GM12878 (cell line): ENCODE data around the gene GPR68. TPM values are rescaled to one million over a fixed set of nuclear protein-coding genes. Genes with fewer than 3 reads are reported as not detected.

Experiments used
- ATAC-seq: fragments of 200-7000 bp; cut with Tn5 transposase; 3 replicates; pipeline ENCODE4 v1.9.1; 2020; ENCODE audit warnings: mild to moderate bottlenecking, moderate library complexity
- BruUV-seq: library from RNA; stranded (reverse); fragments of 400-500 nt; replicated peaks from 2 replicates; lab custom pipeline; 2021; lab: Mats Ljungman, UMichigan
- CTCF ChIA-PET: fragments of 300-600 bp; sonication (Branson Sonifier 250); formaldehyde crosslinking; extraction: SDS; loops from one replicate; lab custom pipeline; 2021; ENCODE audit warnings: inconsistent platforms; lab: Yijun Ruan, JAX
- POLR2A ChIA-PET: fragments of 350-600 bp; formaldehyde crosslinking; extraction: SDS; loops from one replicate; lab custom pipeline; 2021; ENCODE audit warnings: inconsistent platforms; lab: Charles Lee
- RAD21 ChIA-PET: fragments of 300-600 bp; sonication (Branson Sonifier 250); formaldehyde crosslinking; loops from one replicate; lab custom pipeline; 2023; ENCODE audit warnings: antibody characterized with exemption; ENCODE audit not compliant: unreplicated experiment; lab: Charles Lee
- SMC1A ChIA-PET: fragments of 300-600 bp; sonication (Branson Sonifier 250); formaldehyde crosslinking; loops from one replicate; lab custom pipeline; 2023; ENCODE audit not compliant: unreplicated experiment, uncharacterized antibody; lab: Charles Lee
- DNase-seq: peaks from one replicate; pipeline ENCODE4 v3.0.0-alpha.2; 2011; ENCODE audit warnings: low read depth, low spot score
- FAIRE-seq: peaks from 3 replicates; lab custom pipeline; 2011; peaks lifted over from hg19 to GRCh38; lab: Jason Lieb, UNC
- H2AFZ ChIP-seq: 2 replicates; pipeline ENCODE4 v1.6.0; 2011; ENCODE audit warnings: low read depth, low read length, control low read depth; ENCODE audit not compliant: control insufficient read depth
- H3K27ac ChIP-seq: 2 replicates; pipeline ENCODE4 v1.5.1; 2011; ENCODE audit warnings: control low read depth; ENCODE audit not compliant: control insufficient read depth, insufficient read depth
- H3K27me3 ChIP-seq, 2 experiments: replicated peaks in 1 of 2; 2 replicates each; pipeline versions ENCODE4 v1.6.0 to v1.6.1; 2011; ENCODE audit warnings: low read length in 1 of 2; ENCODE audit not compliant: control insufficient read depth in 2 of 2, insufficient read depth in 2 of 2
- H3K36me3 ChIP-seq, 2 experiments: 2 replicates each; pipeline ENCODE4 v1.5.1; 2011; ENCODE audit warnings: low read length in 1 of 2; ENCODE audit not compliant: control insufficient read depth in 2 of 2, insufficient read depth in 2 of 2
- H3K4me1 ChIP-seq: 2 replicates; pipeline ENCODE4 v1.6.1; 2011; ENCODE audit warnings: mild to moderate bottlenecking, low read length, moderate library complexity, mixed read lengths; ENCODE audit not compliant: control insufficient read depth, insufficient read depth
- H3K4me2 ChIP-seq: 2 replicates; pipeline ENCODE4 v1.6.0; 2011; ENCODE audit warnings: control low read depth; ENCODE audit not compliant: control insufficient read depth, insufficient read depth
- H3K4me3 ChIP-seq: fragments of 200-600 bp; sonication (generic); 2 replicates; pipeline ENCODE4 v1.5.1; 2016
- H3K79me2 ChIP-seq: 2 replicates; pipeline ENCODE4 v1.6.0; 2011; ENCODE audit warnings: low read length; ENCODE audit not compliant: control insufficient read depth, insufficient read depth
- H3K9ac ChIP-seq: 2 replicates; pipeline ENCODE4 v1.8.0; 2011; ENCODE audit warnings: low read length, control low read depth, mixed read lengths; ENCODE audit not compliant: control insufficient read depth, insufficient read depth
- H3K9me3 ChIP-seq: replicated peaks from 3 replicates; pipeline ENCODE4 v1.5.1; 2011; ENCODE audit warnings: mild to moderate bottlenecking, low read length; ENCODE audit not compliant: control insufficient read depth, insufficient read depth
- H4K20me1 ChIP-seq: 2 replicates; pipeline ENCODE4 v1.6.0; 2011; ENCODE audit not compliant: control insufficient read depth, insufficient read depth
- CUX1 ChIP-seq: IDR thresholded peaks from 2 replicates; pipeline ENCODE4 v1.6.1; 2012; ENCODE audit warnings: improper control_type of control experiment, low read depth, low read length; ENCODE audit not compliant: insufficient replicate concordance
- KDM1A ChIP-seq: fragments of 200-600 bp; sonication (generic); IDR thresholded peaks from 2 replicates; pipeline ENCODE4 v1.6.1; 2016; ENCODE audit warnings: borderline replicate concordance
- POLR2A ChIP-seq: IDR thresholded peaks from 2 replicates; pipeline ENCODE4 v1.6.1; 2011; ENCODE audit warnings: low read depth, mild to moderate bottlenecking, low read length
- POLR2AphosphoS5 ChIP-seq: IDR thresholded peaks from 2 replicates; pipeline ENCODE4 v1.6.1; 2011; ENCODE audit warnings: mild to moderate bottlenecking, low read length, inconsistent platforms
- SMC3 ChIP-seq: IDR thresholded peaks from 2 replicates; pipeline ENCODE4 v1.6.1; 2011; ENCODE audit warnings: low read length, improper control_type of control experiment, borderline replicate concordance
- WGBS: methylation state at CpG from one replicate; pipeline ENCODE4 v1.1.6; 2016; ENCODE audit warnings: low lambda C conversion rate; ENCODE audit not compliant: insufficient replicate concordance, insufficient coverage; ENCODE audit errors: missing lambda C conversion rate; 5-methylcytosine and 5-hydroxymethylcytosine counted together
- in situ Hi-C: fragments of 300-500 bp; cut with MboI; formaldehyde crosslinking; loops from 9 replicates; pipeline ENCODE4 v1.14.3; 2018; ENCODE audit warnings: mixed read lengths
- intact Hi-C: fragments of 100-400 bp; cut with micrococcal nuclease; formaldehyde crosslinking; loops from one replicate; pipeline ENCODE4 v1.14.2; 2022; ENCODE audit not compliant: unreplicated experiment
- polyA plus RNA-seq, 11 experiments: library from polyadenylated mRNA; depleted of rRNA in 4 of 11; unstranded in 6 of 11; stranded (reverse) in 5 of 11; fragments of >200 nt; fragmentation: Nextera tagmentation in 4 of 11; fragmentation: Illumina TruSeq in 1 of 11; extraction: Ambion mirVana in 4 of 11; extraction: Trizol in 1 of 11; gene quantifications; 1 replicate in 1 of 11; 2 replicates in 10 of 11; pipeline versions ENCODE4 v1.2.1 to v1.2.3, GENCODE V29; 2011 to 2016; ENCODE audit warnings: inconsistent platforms in 2 of 11, missing spikeins in 2 of 11, low read depth in 1 of 11
- total RNA-seq, 4 experiments: library from RNA; depleted of rRNA in 3 of 4; stranded (reverse); fragments of >200 nt in 3 of 4; fragmentation: Illumina TruSeq in 1 of 4; extraction: Trizol in 1 of 4; gene quantifications; 2 replicates each; pipeline versions ENCODE4 v1.2.1 to v1.2.3, GENCODE V29; 2013 to 2021

The GPR68 gene
- total and polyA plus RNA-seq, 10 of the 15 experiments (the other 5 are each of a cell fraction or from before 2014, with no cell fraction given) = 0.06 to 3.4 (median 1.8) TPM

- TF ChIP-seq CUX1 = no peak
- no peak for TF ChIP-seq SMC3
- TF ChIP-seq, all 136 proteins: peak for 0
Observed at GRCh38 chr14:91294153-91294552, 49.6 kb upstream of the GPR68 start (continued).

DNA sequence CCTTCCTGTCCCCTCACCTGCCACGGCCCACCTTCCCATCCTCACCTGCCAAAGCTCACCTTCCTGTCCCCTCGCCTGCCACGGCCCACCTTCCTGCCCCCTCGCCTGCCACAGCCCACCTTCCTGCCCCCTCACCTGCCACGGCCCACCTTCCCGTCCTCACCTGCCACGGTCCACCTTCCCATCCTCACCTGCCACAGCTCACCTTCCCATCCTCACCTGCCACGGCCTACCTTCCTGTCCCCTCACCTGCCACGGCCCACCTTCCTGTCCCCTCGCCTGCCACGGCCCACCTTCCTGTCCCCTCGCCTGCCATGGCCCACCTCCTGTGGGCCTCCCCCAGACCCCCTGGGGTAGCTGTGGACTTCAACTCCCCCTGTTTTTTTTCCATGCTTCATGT lies 48.8 kb upstream of the GPR68 start:
- WGBS = 41% methylated on average over 12 of the region's 12 CpGs
- Histone ChIP-seq H3K4me3 (no peak overlapping the region), H3K27ac (no peak overlapping the region), H4K20me1 (peaks cover 2% of the 10 kb centered on the region; the same call in 1 of the 2 replicates), H2AFZ (no peak overlapping the region), H3K9ac (no peak overlapping the region), H3K79me2 (no peaks in the 10 kb centered on the region), H3K9me3 (no peaks in the 10 kb centered on the region), H3K4me1 (no peaks in the 10 kb centered on the region), H3K4me2 (no peak overlapping the region), H3K27me3 (no peaks in the 10 kb centered on the region), H3K36me3 (peaks cover 45 to 61% of the 10 kb centered on the region in 2 experiments)
- ATAC-seq (no peak), DNase-seq (no peak), FAIRE-seq (no peak)
- no TSS peak for BruUV-seq
- POLR2A ChIA-PET = no interaction called here
- SMC1A ChIA-PET = no interaction called here
- RAD21 ChIA-PET = interaction anchor here (0.6 kb wide), 1 partner anchor 648 kb away, joined by 3 read pairs; no protein-coding TSS in a partner anchor
- in situ Hi-C loops (no loop called here), intact Hi-C loops (no loop called here)
- TF ChIP-seq KDM1A = no peak
- peak; percentile 62 for TF ChIP-seq POLR2A
- peak; percentile 41; the same call in 1 of the 2 replicates for TF ChIP-seq POLR2AphosphoS5
- CTCF ChIA-PET = interaction anchor here (1.0 to 11.1 kb wide), 3 partner anchors 43 to 117 kb away, joined by 3 to 211 read pairs (median 7); no protein-coding TSS in a partner anchor
